ENCODE data around the gene UBE4A.

- TF ChIP-seq CTCF (conservative IDR thresholded peaks at IDR 0.05 in 1 of 2, IDR thresholded peaks at IDR 0.05 in 1 of 2; ENCODE audit: low read depth in 1 of 2, low read length in 2 of 2) (no peak), EZH2 (IDR thresholded peaks at IDR 0.05; ENCODE audit: low read length, missing control alignments) (no peak)
Measured at GRCh38 chr11:118358071-118358470, 1.3 kb upstream of the UBE4A start.

Measured in fibroblast of lung (primary cell).